CD4-positive, CD25-positive, alpha-beta regulatory T cell (primary cell): ENCODE measurements around the gene DRC7. TPM values are rescaled to one million over a fixed set of nuclear protein-coding genes. Genes with fewer than 3 reads are reported as not detected.

Experiments
- ATAC-seq, 2 donors: fragments of 150-1000 bp; cut with Tn5 transposase; one replicate each; pipeline ENCODE4 v1.10.0; 2021; ENCODE audit warnings: low read depth in 2 of 2, moderate number of reproducible peaks in 2 of 2, moderate library complexity in 1 of 2
- DNase-seq, 3 donors: peaks; one replicate each; pipeline versions ENCODE4 v3.0.0 to v3.0.0-alpha.2; 2012 to 2022; ENCODE audit warnings: mixed read lengths in 1 of 3
- H3K27ac ChIP-seq: one replicate; pipeline ENCODE4 v1.7.0; 2013; ENCODE audit warnings: mild to moderate bottlenecking, low read length; ENCODE audit not compliant: insufficient read depth, poor library complexity, severe bottlenecking
- H3K27me3 ChIP-seq: one replicate; pipeline ENCODE4 v1.7.0; 2013; ENCODE audit warnings: low read length; ENCODE audit not compliant: control insufficient read depth, insufficient read depth
- H3K36me3 ChIP-seq: one replicate; pipeline ENCODE4 v1.7.0; 2013; ENCODE audit warnings: mild to moderate bottlenecking, low read length, moderate library complexity; ENCODE audit not compliant: control insufficient read depth, insufficient read depth
- H3K4me1 ChIP-seq: 2 replicates; pipeline ENCODE4 v1.7.0; 2013; ENCODE audit warnings: mild to moderate bottlenecking, low read length; ENCODE audit not compliant: insufficient read depth, control insufficient read depth, poor library complexity, severe bottlenecking
- H3K4me3 ChIP-seq: one replicate; pipeline ENCODE4 v1.7.0; 2013; ENCODE audit warnings: low read depth, mild to moderate bottlenecking, low read length, moderate library complexity
- H3K9me3 ChIP-seq, 2 experiments: 1 replicate in 1 of 2; 2 replicates in 1 of 2; pipeline ENCODE4 v1.7.0; 2013; ENCODE audit warnings: low read length in 2 of 2, mild to moderate bottlenecking in 1 of 2, moderate library complexity in 1 of 2; ENCODE audit not compliant: control insufficient read depth in 2 of 2
- H3K27ac Mint-ChIP-seq, 3 donors: one replicate each; pipeline ENCODE4 v1.8.0; 2020 to 2022; ENCODE audit warnings: mild to moderate bottlenecking in 3 of 3, mixed read lengths in 3 of 3, moderate library complexity in 2 of 3
- H3K27me3 Mint-ChIP-seq: one replicate; pipeline ENCODE4 v1.8.0; 2022; ENCODE audit warnings: mild to moderate bottlenecking, mixed read lengths
- H3K36me3 Mint-ChIP-seq: one replicate; pipeline ENCODE4 v1.8.0; 2020; ENCODE audit warnings: mixed read lengths
- H3K4me1 Mint-ChIP-seq, 4 donors: one replicate each; pipeline ENCODE4 v1.8.0; 2020 to 2022; ENCODE audit warnings: mixed read lengths in 4 of 4, mild to moderate bottlenecking in 1 of 4
- H3K4me3 Mint-ChIP-seq, 4 donors: one replicate each; pipeline ENCODE4 v1.8.0; 2020 to 2022; ENCODE audit warnings: mild to moderate bottlenecking in 4 of 4, mixed read lengths in 4 of 4, moderate library complexity in 3 of 4
- H3K9me3 Mint-ChIP-seq, 7 donors: one replicate each; pipeline ENCODE4 v1.8.0; 2020 to 2022; ENCODE audit warnings: mixed read lengths in 7 of 7, mild to moderate bottlenecking in 3 of 7, moderate library complexity in 2 of 7
- polyA plus RNA-seq, 4 donors: library from polyadenylated mRNA; unstranded; fragments of 300-500 nt; fragmentation: Illumina TruSeq; gene quantifications; one replicate each; pipeline ENCODE4 v1.2.3, GENCODE V29; 2021
- total RNA-seq: library from RNA; stranded (reverse); gene quantifications from one replicate; pipeline ENCODE4 v1.2.3, GENCODE V29; 2022

Gene DRC7
- total and polyA plus RNA-seq, 5 donors from 2014 or later: not detected

GRCh38 chr16:57663917-57664661 is 30.5 kb upstream of the DRC7 start:
- H3K27me3 Mint-ChIP-seq: no peaks in the 10 kb centered on the region

GRCh38 chr16:57664662-57665025 is 30.0 kb upstream of the DRC7 start:
- no peaks in the 10 kb centered on the region for H3K36me3 ChIP-seq
- Mint-ChIP-seq H3K27me3 (peaks cover 3% of the 10 kb centered on the region), H3K4me1 (no peaks in the 10 kb centered on the region), H3K36me3 (no peaks in the 10 kb centered on the region), H3K4me3 (no peak overlapping the region), H3K9me3 (no peaks in the 10 kb centered on the region), H3K27ac (no peak overlapping the region)
- H3K9me3 ChIP-seq: no peaks in the 10 kb centered on the region
- H3K27ac ChIP-seq: no peak overlapping the region
- DNase-seq (no peak), ATAC-seq (no peak)
- H3K4me3 ChIP-seq: no peak overlapping the region
- no peaks in the 10 kb centered on the region for H3K4me1 ChIP-seq
- no peaks in the 10 kb centered on the region for H3K27me3 ChIP-seq

More at GRCh38 chr16:57663917-57664661, 30.5 kb upstream of the DRC7 start:
- Histone ChIP-seq H3K4me3 (no peak overlapping the region), H3K27me3 (no peaks in the 10 kb centered on the region), H3K36me3 (no peaks in the 10 kb centered on the region), H3K27ac (no peak overlapping the region), H3K9me3 (no peaks in the 10 kb centered on the region), H3K4me1 (no peaks in the 10 kb centered on the region)
- DNase-seq (no peak), ATAC-seq (no peak)
- Mint-ChIP-seq H3K36me3 (no peaks in the 10 kb centered on the region), H3K4me3 (no peak overlapping the region), H3K27ac (peak overlapping the region in 1 of 3 donors; percentile 76), H3K9me3 (no peaks in the 10 kb centered on the region), H3K4me1 (no peaks in the 10 kb centered on the region)

GRCh38 chr16:57665541-57665940 is 29.1 kb upstream of the DRC7 start:
- no peaks in the 10 kb centered on the region for H3K36me3 ChIP-seq

GRCh38 chr16:57666353-57667047 is 28.1 kb upstream of the DRC7 start:
- H3K9me3 ChIP-seq: no peaks in the 10 kb centered on the region
- H3K4me1 ChIP-seq: no peaks in the 10 kb centered on the region
- DNase-seq: no peak
- no peaks in the 10 kb centered on the region for H3K9me3 Mint-ChIP-seq
- H3K36me3 ChIP-seq: no peaks in the 10 kb centered on the region
- no peaks in the 10 kb centered on the region for H3K27me3 ChIP-seq
- H3K4me3 ChIP-seq: no peak overlapping the region
- peaks cover 13% of the 10 kb centered on the region for H3K27me3 Mint-ChIP-seq
- no peaks in the 10 kb centered on the region for H3K4me1 Mint-ChIP-seq
- no peak overlapping the region for H3K4me3 Mint-ChIP-seq
- H3K27ac Mint-ChIP-seq: no peak overlapping the region
- H3K36me3 Mint-ChIP-seq: no peaks in the 10 kb centered on the region
- ATAC-seq: no peak
- H3K27ac ChIP-seq: no peak overlapping the region

More at GRCh38 chr16:57665541-57665940, 29.1 kb upstream of the DRC7 start:
- no peak overlapping the region for H3K4me3 ChIP-seq
- H3K9me3 ChIP-seq: no peaks in the 10 kb centered on the region
- H3K4me1 ChIP-seq: no peaks in the 10 kb centered on the region
- no peaks in the 10 kb centered on the region for H3K36me3 Mint-ChIP-seq
- H3K27ac ChIP-seq: no peak overlapping the region
- H3K4me1 Mint-ChIP-seq: no peaks in the 10 kb centered on the region
- H3K27me3 Mint-ChIP-seq: peaks cover 5% of the 10 kb centered on the region
- H3K4me3 Mint-ChIP-seq: no peak overlapping the region
- peak overlapping the region in 1 of 3 donors; percentile 51 for H3K27ac Mint-ChIP-seq
- H3K27me3 ChIP-seq: no peaks in the 10 kb centered on the region
- DNase-seq (no peak), ATAC-seq (no peak)
- no peaks in the 10 kb centered on the region for H3K9me3 Mint-ChIP-seq

GRCh38 chr16:57667048-57667525 is 27.5 kb upstream of the DRC7 start:
- H3K9me3 Mint-ChIP-seq: no peaks in the 10 kb centered on the region
- peaks cover 19% of the 10 kb centered on the region for H3K27me3 Mint-ChIP-seq
- DNase-seq: no peak
- Histone ChIP-seq H3K4me3 (no peak overlapping the region), H3K9me3 (no peaks in the 10 kb centered on the region), H3K27ac (no peak overlapping the region), H3K36me3 (no peaks in the 10 kb centered on the region), H3K27me3 (no peaks in the 10 kb centered on the region), H3K4me1 (no peaks in the 10 kb centered on the region)
- no peak overlapping the region for H3K4me3 Mint-ChIP-seq
- H3K4me1 Mint-ChIP-seq: no peaks in the 10 kb centered on the region
- no peaks in the 10 kb centered on the region for H3K36me3 Mint-ChIP-seq
- H3K27ac Mint-ChIP-seq: no peak overlapping the region
- ATAC-seq: peak in 1 of 2 donors; percentile 10

- Mint-ChIP-seq H3K27ac (no peak overlapping the region), H3K9me3 (no peaks in the 10 kb centered on the region), H3K4me1 (no peaks in the 10 kb centered on the region), H3K36me3 (no peaks in the 10 kb centered on the region), H3K27me3 (peaks cover 20% of the 10 kb centered on the region), H3K4me3 (no peak overlapping the region)
- Histone ChIP-seq H3K4me1 (no peaks in the 10 kb centered on the region), H3K27me3 (no peaks in the 10 kb centered on the region), H3K4me3 (no peak overlapping the region), H3K27ac (no peak overlapping the region), H3K9me3 (no peaks in the 10 kb centered on the region), H3K36me3 (no peaks in the 10 kb centered on the region)
- no peak for DNase-seq
- peak in 1 of 2 donors; percentile 10 for ATAC-seq
Observed at GRCh38 chr16:57667526-57668262, 26.9 kb upstream of the DRC7 start.

GRCh38 chr16:57668263-57668571 is 26.4 kb upstream of the DRC7 start, which contains the start of gene ADGRG3:
Gene ADGRG3 (plus strand): TSS chr16:57668306. CDS start chr16:57668348, 42 bp downstream.
- H3K27me3 Mint-ChIP-seq: peaks cover 20% of the 10 kb centered on the region
- DNase-seq (no peak), ATAC-seq (peak in 1 of 2 donors; percentile 37)
- Histone ChIP-seq H3K36me3 (no peaks in the 10 kb centered on the region), H3K27me3 (no peaks in the 10 kb centered on the region), H3K9me3 (no peaks in the 10 kb centered on the region), H3K4me3 (no peak within 1 kb of the TSS), H3K27ac (no peak within 1 kb of the TSS), H3K4me1 (no peaks in the 10 kb centered on the region)
- H3K4me3 Mint-ChIP-seq: no peak within 1 kb of the TSS
- no peaks in the 10 kb centered on the region for H3K4me1 Mint-ChIP-seq
- H3K27ac Mint-ChIP-seq: no peak within 1 kb of the TSS
- no peaks in the 10 kb centered on the region for H3K9me3 Mint-ChIP-seq
- H3K36me3 Mint-ChIP-seq: no peaks in the 10 kb centered on the region
